SK-N-SH (cell line): ENCODE measurements around the gene PRKCD. TPM values are rescaled to one million over a fixed set of nuclear protein-coding genes. Genes with fewer than 3 reads are reported as not detected.
A peak's percentile ranks its signal among the peaks of the same experiment; 100 is the strongest.

Experiments used
- CHD2 ChIP-seq: fragments of 150-350 bp; IDR thresholded peaks from 2 replicates; pipeline ENCODE4 v1.6.1; 2018; ENCODE audit warnings: low read length; ENCODE audit not compliant: partially characterized antibody
- ELF1 ChIP-seq: IDR thresholded peaks from 2 replicates; pipeline ENCODE4 v1.4.0; 2012
- EP300 ChIP-seq, 2 experiments: IDR thresholded peaks; 2 replicates each; pipeline versions ENCODE4 v1.4.0 to v1.6.1; 2012; ENCODE audit warnings: borderline replicate concordance in 1 of 2, low read depth in 1 of 2, low read length in 1 of 2
- FOXJ3 ChIP-seq: sonication (generic); formaldehyde crosslinking; IDR thresholded peaks from 2 replicates; pipeline ENCODE4 v1.5.1; 2020; ENCODE audit warnings: mild to moderate bottlenecking, missing genetic modification reagents
- FOXM1 ChIP-seq: IDR thresholded peaks from 2 replicates; pipeline ENCODE4 v1.4.0; 2012; ENCODE audit warnings: low read depth, mild to moderate bottlenecking
- GATA2 ChIP-seq: sonication (generic); formaldehyde crosslinking; IDR thresholded peaks from 2 replicates; pipeline ENCODE4 v1.5.0; 2020; ENCODE audit warnings: mild to moderate bottlenecking, missing genetic modification reagents
- JUND ChIP-seq: IDR thresholded peaks from 2 replicates; pipeline ENCODE4 v1.4.0; 2012
- MEF2A ChIP-seq: IDR thresholded peaks from 2 replicates; pipeline ENCODE4 v1.4.0; 2012; ENCODE audit warnings: low read depth, borderline replicate concordance
- MXI1 ChIP-seq: IDR thresholded peaks from 2 replicates; pipeline ENCODE4 v1.6.1; 2012; ENCODE audit warnings: mild to moderate bottlenecking, low read depth, low read length, improper control_type of control experiment
- NFIC ChIP-seq: IDR thresholded peaks from 2 replicates; pipeline ENCODE4 v1.4.0; 2012; ENCODE audit warnings: borderline replicate concordance
- NRF1 ChIP-seq: IDR thresholded peaks from 2 replicates; pipeline ENCODE4 v1.6.1; 2012; ENCODE audit warnings: low read depth, mild to moderate bottlenecking, low read length
- RAD21 ChIP-seq: IDR thresholded peaks from 2 replicates; pipeline ENCODE4 v1.6.1; 2012; ENCODE audit warnings: mild to moderate bottlenecking, low read length
- RFX5 ChIP-seq: IDR thresholded peaks from 2 replicates; pipeline ENCODE4 v1.6.1; 2012; ENCODE audit warnings: mild to moderate bottlenecking, improper control_type of control experiment, low read length
- RXRA ChIP-seq: IDR thresholded peaks from 2 replicates; pipeline ENCODE4 v1.4.0; 2012; ENCODE audit warnings: low read depth, mild to moderate bottlenecking, borderline replicate concordance
- SIN3A ChIP-seq: IDR thresholded peaks from 2 replicates; pipeline ENCODE4 v1.6.1; 2012; ENCODE audit warnings: low read depth, mild to moderate bottlenecking, low read length, moderate library complexity, borderline replicate concordance
- TAF1 ChIP-seq: IDR thresholded peaks from 2 replicates; pipeline ENCODE4 v1.6.1; 2012; ENCODE audit warnings: low read depth, mild to moderate bottlenecking, low read length, moderate library complexity, borderline replicate concordance
- YY1 ChIP-seq: IDR thresholded peaks from 2 replicates; pipeline ENCODE4 v1.4.0; 2012; ENCODE audit warnings: low read depth, mild to moderate bottlenecking
- polyA plus RNA-seq, 3 experiments: library from polyadenylated mRNA; depleted of rRNA; stranded (reverse); fragments of >200 nt; gene quantifications; 2 replicates each; pipeline ENCODE4 v1.2.3, GENCODE V29; 2012
- TF ChIP-seq, protein P1 (sequence below): IDR thresholded peaks from 2 replicates; pipeline ENCODE4 v1.4.0; 2012; ENCODE audit warnings: low read depth, borderline replicate concordance
- TF ChIP-seq, protein P2 (sequence below): fragments of 150-350 bp; IDR thresholded peaks from 2 replicates; pipeline ENCODE4 v1.6.1; 2016; ENCODE audit warnings: mild to moderate bottlenecking, low read depth, low read length
- TF ChIP-seq, protein P3 (sequence below): IDR thresholded peaks from 2 replicates; pipeline ENCODE4 v1.6.1; 2012; ENCODE audit warnings: mild to moderate bottlenecking, low read depth, low read length, moderate library complexity
- TF ChIP-seq, protein P4 (sequence below): IDR thresholded peaks from 2 replicates; pipeline ENCODE4; 2012
- TF ChIP-seq, protein P5 (sequence below): IDR thresholded peaks from 2 replicates; pipeline ENCODE4 v1.4.0; 2012; ENCODE audit warnings: low read depth, borderline replicate concordance

PRKCD gene
- polyA plus RNA-seq, 1 of the 3 experiments (the other 2 are of a cell fraction): 29.0 TPM

DNA sequence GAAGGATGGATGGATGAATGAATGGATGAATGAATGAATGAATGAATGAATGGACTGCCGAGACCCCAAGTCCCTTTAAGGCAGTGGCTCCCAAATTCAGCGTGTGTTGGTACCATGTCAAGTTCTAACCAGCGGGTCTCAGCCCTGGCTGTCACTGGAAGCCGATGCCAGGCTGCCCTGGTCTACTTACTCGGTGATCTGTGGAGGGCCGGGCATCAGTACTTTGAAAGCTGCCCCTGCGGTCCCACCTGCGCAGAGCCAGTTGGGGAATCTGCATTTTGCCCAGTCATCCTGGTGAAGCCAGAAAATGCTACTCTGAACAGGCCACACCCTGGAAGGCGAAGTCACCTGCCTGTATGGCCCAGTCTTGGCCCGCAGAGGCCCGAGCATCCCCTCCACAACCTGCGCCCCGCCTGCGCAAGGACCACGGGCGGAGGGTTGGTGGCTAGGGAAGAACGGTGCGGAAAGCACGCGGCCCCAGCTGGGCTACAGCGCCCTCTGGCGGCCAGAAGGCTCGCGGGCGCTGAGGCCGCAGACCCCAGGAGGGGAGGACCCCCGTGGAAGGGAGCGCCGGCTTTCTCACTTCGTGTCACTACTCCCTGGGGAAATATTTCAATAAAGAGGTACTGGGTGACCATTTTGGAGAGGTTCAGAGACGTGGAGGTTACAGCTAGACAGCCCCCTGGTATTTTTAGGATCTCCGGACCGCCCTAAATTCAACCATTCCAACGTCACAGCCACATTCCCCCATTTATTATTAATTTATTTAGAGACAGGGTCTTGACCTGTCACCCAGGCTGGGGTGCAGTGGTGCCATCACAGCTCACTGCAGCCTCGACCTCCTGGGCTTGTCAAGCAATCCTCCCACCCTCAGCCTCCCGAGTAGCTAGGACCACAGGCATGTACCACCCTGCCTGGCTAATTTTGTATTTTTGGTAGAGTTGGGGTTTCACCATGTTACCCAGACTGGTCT lies 34.9 kb downstream of the PRKCD start (continued):
- TF ChIP-seq, protein P1, sequence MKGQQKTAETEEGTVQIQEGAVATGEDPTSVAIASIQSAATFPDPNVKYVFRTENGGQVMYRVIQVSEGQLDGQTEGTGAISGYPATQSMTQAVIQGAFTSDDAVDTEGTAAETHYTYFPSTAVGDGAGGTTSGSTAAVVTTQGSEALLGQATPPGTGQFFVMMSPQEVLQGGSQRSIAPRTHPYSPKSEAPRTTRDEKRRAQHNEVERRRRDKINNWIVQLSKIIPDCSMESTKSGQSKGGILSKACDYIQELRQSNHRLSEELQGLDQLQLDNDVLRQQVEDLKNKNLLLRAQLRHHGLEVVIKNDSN: no peak
- TF ChIP-seq FOXM1: no peak
- TF ChIP-seq, protein P2, sequence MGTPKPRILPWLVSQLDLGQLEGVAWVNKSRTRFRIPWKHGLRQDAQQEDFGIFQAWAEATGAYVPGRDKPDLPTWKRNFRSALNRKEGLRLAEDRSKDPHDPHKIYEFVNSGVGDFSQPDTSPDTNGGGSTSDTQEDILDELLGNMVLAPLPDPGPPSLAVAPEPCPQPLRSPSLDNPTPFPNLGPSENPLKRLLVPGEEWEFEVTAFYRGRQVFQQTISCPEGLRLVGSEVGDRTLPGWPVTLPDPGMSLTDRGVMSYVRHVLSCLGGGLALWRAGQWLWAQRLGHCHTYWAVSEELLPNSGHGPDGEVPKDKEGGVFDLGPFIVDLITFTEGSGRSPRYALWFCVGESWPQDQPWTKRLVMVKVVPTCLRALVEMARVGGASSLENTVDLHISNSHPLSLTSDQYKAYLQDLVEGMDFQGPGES: no peak
- TF ChIP-seq ELF1: no peak
- TF ChIP-seq MXI1: peak; percentile 71; the same call in 1 of the 2 replicates
- TF ChIP-seq, protein P3, sequence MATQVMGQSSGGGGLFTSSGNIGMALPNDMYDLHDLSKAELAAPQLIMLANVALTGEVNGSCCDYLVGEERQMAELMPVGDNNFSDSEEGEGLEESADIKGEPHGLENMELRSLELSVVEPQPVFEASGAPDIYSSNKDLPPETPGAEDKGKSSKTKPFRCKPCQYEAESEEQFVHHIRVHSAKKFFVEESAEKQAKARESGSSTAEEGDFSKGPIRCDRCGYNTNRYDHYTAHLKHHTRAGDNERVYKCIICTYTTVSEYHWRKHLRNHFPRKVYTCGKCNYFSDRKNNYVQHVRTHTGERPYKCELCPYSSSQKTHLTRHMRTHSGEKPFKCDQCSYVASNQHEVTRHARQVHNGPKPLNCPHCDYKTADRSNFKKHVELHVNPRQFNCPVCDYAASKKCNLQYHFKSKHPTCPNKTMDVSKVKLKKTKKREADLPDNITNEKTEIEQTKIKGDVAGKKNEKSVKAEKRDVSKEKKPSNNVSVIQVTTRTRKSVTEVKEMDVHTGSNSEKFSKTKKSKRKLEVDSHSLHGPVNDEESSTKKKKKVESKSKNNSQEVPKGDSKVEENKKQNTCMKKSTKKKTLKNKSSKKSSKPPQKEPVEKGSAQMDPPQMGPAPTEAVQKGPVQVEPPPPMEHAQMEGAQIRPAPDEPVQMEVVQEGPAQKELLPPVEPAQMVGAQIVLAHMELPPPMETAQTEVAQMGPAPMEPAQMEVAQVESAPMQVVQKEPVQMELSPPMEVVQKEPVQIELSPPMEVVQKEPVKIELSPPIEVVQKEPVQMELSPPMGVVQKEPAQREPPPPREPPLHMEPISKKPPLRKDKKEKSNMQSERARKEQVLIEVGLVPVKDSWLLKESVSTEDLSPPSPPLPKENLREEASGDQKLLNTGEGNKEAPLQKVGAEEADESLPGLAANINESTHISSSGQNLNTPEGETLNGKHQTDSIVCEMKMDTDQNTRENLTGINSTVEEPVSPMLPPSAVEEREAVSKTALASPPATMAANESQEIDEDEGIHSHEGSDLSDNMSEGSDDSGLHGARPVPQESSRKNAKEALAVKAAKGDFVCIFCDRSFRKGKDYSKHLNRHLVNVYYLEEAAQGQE: no peak
- no peak for TF ChIP-seq SIN3A
- no peak for TF ChIP-seq MEF2A
- TF ChIP-seq NRF1: peak; percentile 57
- TF ChIP-seq GATA2 (CRISPR knock-in tag): no peak
- TF ChIP-seq FOXJ3 (CRISPR knock-in tag): no peak
- TF ChIP-seq, protein P4, sequence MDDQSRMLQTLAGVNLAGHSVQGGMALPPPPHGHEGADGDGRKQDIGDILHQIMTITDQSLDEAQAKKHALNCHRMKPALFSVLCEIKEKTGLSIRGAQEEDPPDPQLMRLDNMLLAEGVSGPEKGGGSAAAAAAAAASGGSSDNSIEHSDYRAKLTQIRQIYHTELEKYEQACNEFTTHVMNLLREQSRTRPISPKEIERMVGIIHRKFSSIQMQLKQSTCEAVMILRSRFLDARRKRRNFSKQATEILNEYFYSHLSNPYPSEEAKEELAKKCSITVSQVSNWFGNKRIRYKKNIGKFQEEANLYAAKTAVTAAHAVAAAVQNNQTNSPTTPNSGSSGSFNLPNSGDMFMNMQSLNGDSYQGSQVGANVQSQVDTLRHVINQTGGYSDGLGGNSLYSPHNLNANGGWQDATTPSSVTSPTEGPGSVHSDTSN: no peak
- TF ChIP-seq, protein P5, sequence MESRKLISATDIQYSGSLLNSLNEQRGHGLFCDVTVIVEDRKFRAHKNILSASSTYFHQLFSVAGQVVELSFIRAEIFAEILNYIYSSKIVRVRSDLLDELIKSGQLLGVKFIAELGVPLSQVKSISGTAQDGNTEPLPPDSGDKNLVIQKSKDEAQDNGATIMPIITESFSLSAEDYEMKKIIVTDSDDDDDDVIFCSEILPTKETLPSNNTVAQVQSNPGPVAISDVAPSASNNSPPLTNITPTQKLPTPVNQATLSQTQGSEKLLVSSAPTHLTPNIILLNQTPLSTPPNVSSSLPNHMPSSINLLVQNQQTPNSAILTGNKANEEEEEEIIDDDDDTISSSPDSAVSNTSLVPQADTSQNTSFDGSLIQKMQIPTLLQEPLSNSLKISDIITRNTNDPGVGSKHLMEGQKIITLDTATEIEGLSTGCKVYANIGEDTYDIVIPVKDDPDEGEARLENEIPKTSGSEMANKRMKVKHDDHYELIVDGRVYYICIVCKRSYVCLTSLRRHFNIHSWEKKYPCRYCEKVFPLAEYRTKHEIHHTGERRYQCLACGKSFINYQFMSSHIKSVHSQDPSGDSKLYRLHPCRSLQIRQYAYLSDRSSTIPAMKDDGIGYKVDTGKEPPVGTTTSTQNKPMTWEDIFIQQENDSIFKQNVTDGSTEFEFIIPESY: no peak
- no peak for TF ChIP-seq RXRA
- TF ChIP-seq RFX5: no peak
- no peak for TF ChIP-seq YY1
- peak; percentile 86 for TF ChIP-seq RAD21
- TF ChIP-seq CHD2: peak; percentile 14
- TF ChIP-seq EP300 (IDR thresholded peaks at IDR 0.05; ENCODE audit: borderline replicate concordance in 1 of 2, low read depth in 1 of 2, low read length in 1 of 2): no peak
- TF ChIP-seq JUND: no peak
- TF ChIP-seq NFIC: no peak
- TF ChIP-seq TAF1: no peak
- TF ChIP-seq, all 33 proteins: peak for 7
